Stimulated activated effector memory CD8-positive, alpha-beta T cell treated with anti-CD3 and anti-CD28 coated beads, Interleukin-12 subunit alpha, Interleukin-12 subunit beta, amount 100 ng/mL, for 72 hours (primary cell): ENCODE data around the gene SEC11A.
A peak's percentile ranks its signal among the peaks of the same experiment; 100 is the strongest.

Experiments
- ATAC-seq: fragments of 150-1000 bp; cut with Tn5 transposase; 2 replicates; pipeline ENCODE4 v1.10.0; 2021
- DNase-seq, 2 donors: peaks; one replicate each; pipeline ENCODE4 v3.0.0; 2021 to 2022; ENCODE audit warnings: low spot score in 2 of 2
- H3K27ac Mint-ChIP-seq: one replicate; pipeline ENCODE4 v1.8.0; 2022; ENCODE audit warnings: mild to moderate bottlenecking, mixed read lengths
- H3K36me3 Mint-ChIP-seq: one replicate; pipeline ENCODE4 v1.8.0; 2022; ENCODE audit warnings: mild to moderate bottlenecking, mixed read lengths
- H3K4me1 Mint-ChIP-seq: one replicate; pipeline ENCODE4 v1.8.0; 2022; ENCODE audit warnings: mixed read lengths
- H3K4me3 Mint-ChIP-seq: one replicate; pipeline ENCODE4 v1.8.0; 2022; ENCODE audit warnings: mild to moderate bottlenecking, mixed read lengths
- H3K9me3 Mint-ChIP-seq: one replicate; pipeline ENCODE4 v1.8.0; 2022; ENCODE audit warnings: mixed read lengths

SEC11A gene

DNA sequence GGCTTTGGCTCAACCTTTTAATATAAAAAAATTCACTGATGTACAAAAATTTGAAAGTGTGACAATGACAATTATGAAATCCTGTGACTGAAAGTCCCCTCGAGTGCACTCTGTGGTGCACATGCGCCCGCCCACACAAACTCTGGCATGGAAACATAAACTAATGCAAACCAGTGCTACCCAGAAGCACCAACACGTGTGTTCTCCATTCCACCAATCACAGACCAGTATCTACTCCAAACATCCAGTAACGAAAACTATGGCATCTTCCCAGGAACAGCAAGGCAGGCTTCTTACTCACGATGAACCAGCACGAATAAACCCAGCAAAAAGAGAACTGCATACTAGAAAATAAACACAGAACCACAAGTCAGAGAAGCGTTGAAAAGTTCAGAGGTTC is 46.2 kb downstream of the SEC11A start:
- H3K36me3 Mint-ChIP-seq, result peaks cover 87% of the 10 kb centered on the region
- H3K4me3 Mint-ChIP-seq, result no peak overlapping the region
- H3K27ac Mint-ChIP-seq, result peak overlapping the region; percentile 88

GRCh38 chr15:84668221-84668982 is 47.5 kb downstream of the SEC11A start:
- ATAC-seq (no peak), DNase-seq (no peak)
- H3K9me3 Mint-ChIP-seq, result no peaks in the 10 kb centered on the region
- peak overlapping the region; percentile 13 for H3K4me3 Mint-ChIP-seq
- H3K36me3 Mint-ChIP-seq, result peaks cover 87% of the 10 kb centered on the region
- H3K4me1 Mint-ChIP-seq, result peaks cover 53% of the 10 kb centered on the region
- peak overlapping the region; percentile 88 for H3K27ac Mint-ChIP-seq

More for the DNA sequence above, 46.2 kb downstream of the SEC11A start:
- peaks cover 53% of the 10 kb centered on the region for H3K4me1 Mint-ChIP-seq
- no peaks in the 10 kb centered on the region for H3K9me3 Mint-ChIP-seq
- no peak for DNase-seq
- peak; percentile 17 for ATAC-seq

- Mint-ChIP-seq H3K9me3 (no peaks in the 10 kb centered on the region), H3K36me3 (peaks cover 77% of the 10 kb centered on the region), H3K4me1 (peaks cover 43% of the 10 kb centered on the region), H3K4me3 (no peak overlapping the region), H3K27ac (peak overlapping the region; percentile 46)
- DNase-seq (no peak), ATAC-seq (no peak)
These were observed 49.6 kb downstream of the SEC11A start for GRCh38 chr15:84666373-84666772.

DNA sequence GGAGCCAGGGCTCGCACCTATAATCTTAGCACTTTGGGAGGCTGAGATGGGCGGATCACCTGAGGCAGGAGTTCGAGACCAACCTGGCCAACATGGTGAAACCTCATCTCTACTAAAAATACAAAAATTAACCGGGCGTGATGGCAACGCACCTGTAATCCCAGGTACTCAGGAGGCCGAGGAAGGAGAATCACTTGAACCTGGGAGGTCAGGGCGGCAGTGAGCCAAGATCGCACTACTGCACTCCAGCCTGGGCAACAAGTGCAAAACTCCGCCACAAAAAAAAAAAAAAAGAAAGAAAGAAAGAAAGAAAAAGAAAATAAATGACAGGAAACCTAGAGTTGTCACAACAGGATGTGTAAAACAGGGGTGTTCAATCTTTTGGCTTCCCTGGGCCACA is 54.9 kb downstream of the SEC11A start:
- DNase-seq, result no peak
- no peak overlapping the region for H3K4me3 Mint-ChIP-seq
- H3K4me1 Mint-ChIP-seq, result peaks cover 36% of the 10 kb centered on the region
- no peaks in the 10 kb centered on the region for H3K9me3 Mint-ChIP-seq
- H3K36me3 Mint-ChIP-seq, result peaks cover 41% of the 10 kb centered on the region
- no peak for ATAC-seq
- H3K27ac Mint-ChIP-seq, result no peak overlapping the region

- Mint-ChIP-seq H3K9me3 (no peaks in the 10 kb centered on the region), H3K36me3 (peaks cover 41% of the 10 kb centered on the region), H3K4me3 (no peak overlapping the region), H3K27ac (peak overlapping the region; percentile 12), H3K4me1 (peaks cover 44% of the 10 kb centered on the region)
- DNase-seq (no peak), ATAC-seq (no peak)
These were observed 55.8 kb downstream of the SEC11A start for GRCh38 chr15:84659904-84660781.

- H3K4me3 Mint-ChIP-seq, result peak overlapping the region; percentile 68
- H3K9me3 Mint-ChIP-seq, result no peaks in the 10 kb centered on the region
- DNase-seq (no peak), ATAC-seq (no peak)
- H3K36me3 Mint-ChIP-seq, result peaks cover 36% of the 10 kb centered on the region
- H3K4me1 Mint-ChIP-seq, result peaks cover 55% of the 10 kb centered on the region
- H3K27ac Mint-ChIP-seq, result peak overlapping the region; percentile 84
These were observed 57.0 kb downstream of the SEC11A start for GRCh38 chr15:84658788-84659411.

GRCh38 chr15:84658080-84658787 is 57.7 kb downstream of the SEC11A start, which contains the start of gene NMB:
TSS of gene NMB (minus strand) at chr15:84658199. CDS start at chr15:84658152, 47 bp downstream.
- Mint-ChIP-seq H3K4me3 (peak within 1 kb of the TSS; percentile 68), H3K4me1 (peaks cover 61% of the 10 kb centered on the region), H3K27ac (peak within 1 kb of the TSS; percentile 84), H3K9me3 (no peaks in the 10 kb centered on the region), H3K36me3 (peaks cover 36% of the 10 kb centered on the region)
- peak; percentile 70 to 90 for DNase-seq
- peak; percentile 78 for ATAC-seq

DNA sequence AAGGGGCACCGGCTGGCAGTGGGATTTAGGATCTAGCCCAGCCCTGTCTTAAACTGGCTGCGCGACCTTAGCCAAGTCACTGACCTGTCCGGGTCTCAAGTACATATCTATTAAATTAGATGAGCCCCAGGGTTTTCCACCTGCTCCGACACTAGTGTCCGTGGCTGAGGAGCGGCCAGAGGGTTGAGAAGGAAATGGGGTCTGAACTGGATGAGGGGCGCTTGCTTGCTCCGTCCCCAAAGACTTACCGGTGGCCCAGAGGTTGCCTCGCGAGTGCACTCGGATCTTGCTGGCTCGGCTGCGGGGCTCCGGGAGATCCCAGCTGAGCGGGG is 58.2 kb downstream of the SEC11A start:
- DNase-seq, result no peak
- no peak for ATAC-seq
- H3K9me3 Mint-ChIP-seq, result no peaks in the 10 kb centered on the region
- peak overlapping the region; percentile 68 for H3K4me3 Mint-ChIP-seq
- H3K4me1 Mint-ChIP-seq, result peaks cover 65% of the 10 kb centered on the region
- H3K27ac Mint-ChIP-seq, result peak overlapping the region; percentile 52
- peaks cover 41% of the 10 kb centered on the region for H3K36me3 Mint-ChIP-seq

GRCh38 chr15:84656972-84657371 is 59.0 kb downstream of the SEC11A start:
- Mint-ChIP-seq H3K36me3 (peaks cover 48% of the 10 kb centered on the region), H3K4me1 (peaks cover 70% of the 10 kb centered on the region), H3K27ac (peak overlapping the region; percentile 52), H3K4me3 (peak overlapping the region; percentile 68), H3K9me3 (no peaks in the 10 kb centered on the region)
- DNase-seq (no peak), ATAC-seq (no peak)

DNA sequence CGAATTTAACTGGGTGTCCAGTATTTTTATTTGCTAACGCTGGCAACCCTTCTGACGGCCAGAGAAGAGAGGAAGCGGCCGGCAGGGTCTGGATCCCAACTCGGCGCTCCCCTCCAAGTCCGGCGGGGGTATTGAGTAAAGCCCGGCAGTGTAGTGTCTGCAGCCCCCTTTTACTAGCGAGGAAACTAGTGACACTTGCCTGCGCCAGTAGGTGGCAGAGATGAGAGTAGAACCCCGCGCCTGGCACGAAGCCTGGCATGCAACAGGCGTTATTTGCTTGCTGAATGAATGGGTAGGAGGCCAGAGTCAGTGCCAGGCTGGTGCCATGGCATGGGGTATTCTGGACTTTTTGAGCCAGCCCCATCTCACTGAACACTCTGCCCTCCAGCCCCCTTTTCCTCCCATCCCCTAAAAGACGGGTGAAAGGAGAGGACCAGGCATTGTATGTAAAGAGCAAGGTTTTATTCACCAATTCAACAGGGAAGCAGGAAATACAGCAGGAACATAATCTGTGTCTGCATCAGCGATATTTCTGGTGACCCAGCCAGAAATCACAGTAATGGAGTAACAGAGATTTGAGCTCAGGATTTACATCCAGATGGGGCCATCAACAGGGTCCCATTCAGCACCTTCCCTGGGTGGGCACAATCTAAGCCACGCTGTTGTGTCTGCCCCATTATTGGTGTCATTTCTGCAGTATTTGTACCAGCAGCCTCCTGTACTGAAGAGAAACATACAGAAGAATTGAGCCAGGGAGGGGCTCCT is 61.1 kb downstream of the SEC11A start:
- H3K4me3 Mint-ChIP-seq, result peak overlapping the region; percentile 89

DNA sequence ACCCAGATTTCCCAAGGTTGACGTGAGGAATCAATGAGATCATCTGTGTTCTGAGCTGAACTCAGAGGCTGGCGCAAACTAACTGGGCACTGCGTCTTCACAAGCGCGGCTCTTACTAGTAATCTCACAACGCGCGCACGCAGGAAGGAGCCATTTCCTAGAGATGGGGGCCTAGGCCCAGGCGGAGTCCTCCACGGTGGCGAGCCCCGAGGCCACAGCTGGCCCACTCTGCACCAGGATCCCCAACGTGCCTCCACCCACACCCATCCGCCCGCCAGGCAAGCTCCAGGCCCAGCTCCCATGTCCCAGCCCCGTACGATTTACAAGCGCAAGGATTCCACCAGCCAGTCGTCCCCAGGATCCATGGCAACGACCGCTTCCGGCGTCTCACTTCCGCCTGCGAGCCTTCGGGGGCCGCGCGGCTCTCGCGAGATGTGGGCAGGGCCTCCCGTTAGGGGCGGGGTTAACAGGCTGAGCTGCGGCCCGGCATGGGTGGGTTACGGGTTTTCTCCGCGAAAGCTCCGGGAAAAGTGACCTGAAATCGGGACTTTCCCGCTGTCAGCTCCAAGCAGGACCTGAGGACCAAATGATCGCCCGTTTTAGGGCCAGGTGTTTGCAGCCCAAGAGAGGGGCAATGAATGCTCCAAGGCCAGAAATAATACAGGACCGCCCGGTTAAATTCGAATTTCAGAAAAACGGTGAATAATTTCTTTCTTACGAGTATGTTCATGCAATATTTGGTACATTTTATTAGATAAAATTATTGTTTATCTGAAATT is 61.8 kb downstream of the SEC11A start, which contains the start of gene WDR73:
Gene WDR73 (minus strand): TSS at position 374 of the 779 bp plus-strand sequence. CDS start 9 bp downstream, at position 365.
- DNase-seq (peak; percentile 98 to 99), ATAC-seq (peak; percentile 85)
- Mint-ChIP-seq H3K36me3 (peaks cover 69% of the 10 kb centered on the region), H3K4me1 (peaks cover 63% of the 10 kb centered on the region), H3K4me3 (peak within 1 kb of the TSS; percentile 89), H3K27ac (peak within 1 kb of the TSS; percentile 97), H3K9me3 (no peaks in the 10 kb centered on the region)

More for the DNA sequence above, 61.1 kb downstream of the SEC11A start:
- Mint-ChIP-seq H3K27ac (peak overlapping the region; percentile 97), H3K9me3 (no peaks in the 10 kb centered on the region), H3K36me3 (peaks cover 61% of the 10 kb centered on the region), H3K4me1 (peaks cover 69% of the 10 kb centered on the region)
- DNase-seq, result peak; percentile 63 to 86
- ATAC-seq, result peak; percentile 61

- H3K9me3 Mint-ChIP-seq, result no peaks in the 10 kb centered on the region
- peaks cover 62% of the 10 kb centered on the region for H3K4me1 Mint-ChIP-seq
- ATAC-seq (no peak), DNase-seq (no peak)
- peaks cover 74% of the 10 kb centered on the region for H3K36me3 Mint-ChIP-seq
- H3K4me3 Mint-ChIP-seq, result peak overlapping the region; percentile 89
- peak overlapping the region; percentile 97 for H3K27ac Mint-ChIP-seq
These were observed 62.4 kb downstream of the SEC11A start for GRCh38 chr15:84653584-84653909.

DNA sequence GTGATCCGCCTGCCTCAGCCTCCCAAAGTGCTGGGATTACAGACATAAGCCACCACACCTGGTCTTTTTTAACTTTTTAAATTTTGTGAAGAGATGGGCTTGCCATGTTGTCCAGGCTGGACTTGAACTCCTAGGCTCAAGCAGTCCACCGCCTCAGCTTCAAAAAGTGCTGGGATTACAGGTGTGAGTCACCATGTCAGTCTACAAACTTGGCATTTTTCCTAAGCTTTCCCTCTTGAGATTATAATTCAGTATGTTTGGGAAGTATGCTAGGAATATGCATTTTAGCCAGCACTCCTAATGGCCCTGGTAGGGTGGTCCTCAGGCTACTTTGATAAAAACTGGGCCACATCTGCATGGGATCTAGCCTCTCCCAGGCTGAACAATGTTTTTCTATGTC is 66.2 kb downstream of the SEC11A start:
- Mint-ChIP-seq H3K36me3 (peaks cover 98% of the 10 kb centered on the region), H3K4me1 (peaks cover 57% of the 10 kb centered on the region), H3K4me3 (no peak overlapping the region), H3K9me3 (no peaks in the 10 kb centered on the region), H3K27ac (peak overlapping the region; percentile 78)
- DNase-seq, result no peak
- no peak for ATAC-seq
